ENCODE data around the gene HILPDA. TPM values are rescaled to one million over a fixed set of nuclear protein-coding genes. Genes with fewer than 3 reads are reported as not detected.

Gene HILPDA
- total and polyA plus RNA-seq, 2 donors (not counting 3 experiments of a cell fraction or from before 2014, with no cell fraction given): 14.4 to 21.7 TPM

DNA sequence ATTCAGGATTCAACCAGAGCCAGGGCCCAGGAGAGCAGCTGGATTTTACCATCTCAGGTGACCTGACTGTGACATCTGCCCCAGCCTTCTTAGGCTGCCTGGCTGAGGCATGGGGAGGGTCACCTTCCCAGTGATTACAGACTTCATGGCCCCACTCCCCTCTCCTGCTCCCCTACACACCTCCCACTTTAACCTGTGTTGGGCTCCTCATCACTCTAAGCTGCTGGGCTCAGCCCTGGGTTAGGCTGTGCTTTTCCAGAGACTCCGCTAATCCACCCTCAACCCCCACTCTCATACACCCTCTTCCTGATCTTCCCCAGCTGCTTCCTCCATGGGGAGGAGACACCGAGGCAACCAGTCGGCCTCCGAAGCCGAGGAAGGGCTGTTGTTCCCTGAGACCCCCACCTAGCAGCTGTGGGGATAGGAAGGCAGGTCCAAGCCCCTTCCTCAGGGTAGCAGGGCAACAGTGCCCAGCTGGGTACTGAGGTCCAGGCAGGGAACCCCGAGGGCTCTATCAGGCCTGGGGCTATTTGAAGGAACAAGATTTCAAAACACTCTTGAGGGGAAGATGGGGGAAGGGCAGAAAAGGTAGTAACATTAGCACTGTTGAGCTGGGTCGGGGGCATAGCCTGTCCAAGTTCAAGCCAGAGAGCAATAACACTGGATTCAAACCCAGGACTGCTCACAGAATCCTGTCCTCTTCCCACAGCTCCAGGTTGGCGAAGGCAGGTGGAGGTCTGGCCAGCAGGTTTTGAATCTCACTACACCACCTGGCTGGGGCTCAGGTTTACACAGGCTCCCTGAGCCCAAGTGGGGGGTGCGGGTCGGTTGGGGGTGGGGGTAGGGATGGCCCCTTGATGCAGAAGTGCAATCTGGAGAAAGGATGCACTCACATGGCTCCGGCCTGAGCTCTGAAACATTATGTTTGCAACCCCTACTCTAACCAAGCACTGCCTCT lies 47.6 kb upstream of the HILPDA start:
- Histone ChIP-seq H3K27ac (ENCODE audit: insufficient read depth, low read depth, low read length) (no peak overlapping the region), H3K9ac (replicated peaks; ENCODE audit: extremely low read depth, insufficient read depth, low read length) (no peak overlapping the region), H3K4me2 (ENCODE audit: insufficient read depth, low read length) (no peak overlapping the region), H3K4me1 (ENCODE audit: control insufficient read depth, extremely low read depth, insufficient read depth, low read length) (peaks cover 28% of the 10 kb centered on the region), H3K36me3 (ENCODE audit: control insufficient read depth in 2 of 2, extremely low read depth in 1 of 2, insufficient read depth in 2 of 2, low read length in 2 of 2) (no peaks in the 10 kb centered on the region), H3K27me3 (ENCODE audit: control insufficient read depth in 2 of 2, insufficient read depth in 2 of 2, low read length in 2 of 2) (no peaks in the 10 kb centered on the region), H3K79me2 (ENCODE audit: control insufficient read depth, insufficient read depth, low read length) (peaks cover 23% of the 10 kb centered on the region), H3K9me1 (replicated peaks; ENCODE audit: control insufficient read depth, extremely low read depth, insufficient read depth, low read length) (no peaks in the 10 kb centered on the region), H4K20me1 (replicated peaks; ENCODE audit: control insufficient read depth, extremely low read depth, insufficient read depth, low read length) (no peaks in the 10 kb centered on the region), H3K4me3 (replicated peaks in 1 of 3; ENCODE audit: insufficient read depth in 1 of 3, low read depth in 1 of 3, low read length in 3 of 3) (no peak overlapping the region), H2AFZ (ENCODE audit: low read depth, low read length) (no peak overlapping the region), H3K9me3 (replicated peaks; ENCODE audit: control insufficient read depth, insufficient read depth, low read length) (no peaks in the 10 kb centered on the region)
- ChIA-PET CTCF (interaction anchor here (0.7 to 17.5 kb wide), 9 partner anchors 9 to 60 kb away, joined by 3 to 209 read pairs (median 6); no protein-coding TSS in a partner anchor), POLR2A (no interaction called here)
- dilution Hi-C loops (cut with MboI; ENCODE audit: extremely low pct_ligation_motif_present, low sequenced_read_pairs) (no loop called here), intact Hi-C loops (cut with micrococcal nuclease) (no loop called here)
- TF ChIP-seq MYC (IDR thresholded peaks at IDR 0.05; ENCODE audit: low read depth, low read length): no peak
- TF ChIP-seq POLR2A (IDR thresholded peaks at IDR 0.05; ENCODE audit: low read depth, low read length): no peak
- no peak for TF ChIP-seq GATA2 (IDR thresholded peaks at IDR 0.05; ENCODE audit: insufficient read depth, insufficient read length, low read depth, low read length)
- no peak for TF ChIP-seq FOS (IDR thresholded peaks at IDR 0.05; ENCODE audit: borderline replicate concordance, insufficient read depth, low read length)
- TF ChIP-seq POLR2AphosphoS5 (IDR thresholded peaks at IDR 0.05; ENCODE audit: insufficient read depth, low read depth, low read length): no peak
- no peak for TF ChIP-seq EZH2 (IDR thresholded peaks at IDR 0.05; ENCODE audit: borderline replicate concordance, low read depth, low read length, severe bottlenecking)
- TF ChIP-seq, protein P1, sequence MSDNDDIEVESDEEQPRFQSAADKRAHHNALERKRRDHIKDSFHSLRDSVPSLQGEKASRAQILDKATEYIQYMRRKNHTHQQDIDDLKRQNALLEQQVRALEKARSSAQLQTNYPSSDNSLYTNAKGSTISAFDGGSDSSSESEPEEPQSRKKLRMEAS (IDR thresholded peaks at IDR 0.05; ENCODE audit: insufficient read depth, insufficient read length): no peak
- TF ChIP-seq JUN (IDR thresholded peaks at IDR 0.05; ENCODE audit: borderline replicate concordance, insufficient read depth, insufficient read length, low read depth): no peak
- TF ChIP-seq, protein P2, sequence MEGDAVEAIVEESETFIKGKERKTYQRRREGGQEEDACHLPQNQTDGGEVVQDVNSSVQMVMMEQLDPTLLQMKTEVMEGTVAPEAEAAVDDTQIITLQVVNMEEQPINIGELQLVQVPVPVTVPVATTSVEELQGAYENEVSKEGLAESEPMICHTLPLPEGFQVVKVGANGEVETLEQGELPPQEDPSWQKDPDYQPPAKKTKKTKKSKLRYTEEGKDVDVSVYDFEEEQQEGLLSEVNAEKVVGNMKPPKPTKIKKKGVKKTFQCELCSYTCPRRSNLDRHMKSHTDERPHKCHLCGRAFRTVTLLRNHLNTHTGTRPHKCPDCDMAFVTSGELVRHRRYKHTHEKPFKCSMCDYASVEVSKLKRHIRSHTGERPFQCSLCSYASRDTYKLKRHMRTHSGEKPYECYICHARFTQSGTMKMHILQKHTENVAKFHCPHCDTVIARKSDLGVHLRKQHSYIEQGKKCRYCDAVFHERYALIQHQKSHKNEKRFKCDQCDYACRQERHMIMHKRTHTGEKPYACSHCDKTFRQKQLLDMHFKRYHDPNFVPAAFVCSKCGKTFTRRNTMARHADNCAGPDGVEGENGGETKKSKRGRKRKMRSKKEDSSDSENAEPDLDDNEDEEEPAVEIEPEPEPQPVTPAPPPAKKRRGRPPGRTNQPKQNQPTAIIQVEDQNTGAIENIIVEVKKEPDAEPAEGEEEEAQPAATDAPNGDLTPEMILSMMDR (IDR thresholded peaks at IDR 0.05; ENCODE audit: extremely low read depth in 1 of 2, insufficient read depth in 1 of 2, low read depth in 1 of 2, low read length in 2 of 2): no peak
- no TSS peak for BruUV-seq (replicated peaks)
- DNase-seq (ENCODE audit: low read depth, low spot score) (peak; percentile 33), FAIRE-seq (no peak)

Data from endothelial cell of umbilical vein (primary cell).